Activated T-cell treated with anti-CD3 and anti-CD28 coated beads for 1 hour (primary cell): Measurements from ENCODE around the gene CCM2.

Experiments
- DNase-seq: peaks from one replicate; pipeline ENCODE4 v3.0.0-alpha.2; 2020; ENCODE audit warnings: low read depth

The CCM2 gene

DNA sequence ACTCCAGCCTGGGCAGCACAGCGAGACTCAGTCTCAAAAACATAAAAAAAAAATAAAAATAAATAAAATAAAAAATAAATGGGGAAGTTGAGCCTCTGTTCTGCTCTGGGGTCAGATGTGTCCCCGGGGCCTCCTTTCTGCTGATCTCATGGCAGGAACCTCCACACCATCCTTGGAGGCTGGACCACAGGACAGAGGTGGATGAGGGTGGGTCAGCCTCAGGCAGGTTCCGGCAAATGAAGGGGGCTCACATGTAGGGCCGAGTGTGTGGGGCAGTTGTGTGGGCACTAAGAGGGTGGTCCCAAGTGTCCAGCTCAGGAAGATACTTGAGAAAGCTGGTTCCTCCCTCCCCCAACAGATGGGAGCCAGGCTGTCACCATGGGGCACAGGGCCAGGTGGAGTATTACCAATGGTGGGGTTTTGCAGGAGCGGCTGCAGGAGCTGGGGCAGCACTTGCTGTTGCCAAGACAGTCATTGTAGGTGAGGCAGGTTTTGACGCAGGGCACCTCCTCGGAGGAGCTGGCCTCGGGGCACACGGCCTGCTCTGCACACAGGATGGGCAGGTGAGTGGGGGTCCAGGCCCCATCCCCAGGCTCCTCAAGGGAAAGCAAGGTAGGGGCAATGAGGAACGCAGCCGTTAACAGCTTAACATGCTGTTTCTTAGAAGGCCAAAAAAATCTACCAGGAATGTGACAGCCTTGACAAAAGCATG lies 125.3 kb downstream of the CCM2 start:
- no peak for DNase-seq
